Activated gamma-delta T cell treated with anti-CD3 and anti-CD28 coated beads, Interleukin-2, amount 50 U/mL, for 16 hours (primary cell): Measurements from ENCODE around the gene NPY4R2.
"Not testable (repeated sequence)": the region's sequence is repeated elsewhere in the genome, so short reads cannot be mapped to it uniquely, and the experiment has no call there.

Source experiments
- DNase-seq: peaks from one replicate; pipeline ENCODE4 v3.0.0-alpha.2; 2020; ENCODE audit warnings: low read depth

The NPY4R2 gene, protein sequence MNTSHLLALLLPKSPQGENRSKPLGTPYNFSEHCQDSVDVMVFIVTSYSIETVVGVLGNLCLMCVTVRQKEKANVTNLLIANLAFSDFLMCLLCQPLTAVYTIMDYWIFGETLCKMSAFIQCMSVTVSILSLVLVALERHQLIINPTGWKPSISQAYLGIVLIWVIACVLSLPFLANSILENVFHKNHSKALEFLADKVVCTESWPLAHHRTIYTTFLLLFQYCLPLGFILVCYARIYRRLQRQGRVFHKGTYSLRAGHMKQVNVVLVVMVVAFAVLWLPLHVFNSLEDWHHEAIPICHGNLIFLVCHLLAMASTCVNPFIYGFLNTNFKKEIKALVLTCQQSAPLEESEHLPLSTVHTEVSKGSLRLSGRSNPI

DNA sequence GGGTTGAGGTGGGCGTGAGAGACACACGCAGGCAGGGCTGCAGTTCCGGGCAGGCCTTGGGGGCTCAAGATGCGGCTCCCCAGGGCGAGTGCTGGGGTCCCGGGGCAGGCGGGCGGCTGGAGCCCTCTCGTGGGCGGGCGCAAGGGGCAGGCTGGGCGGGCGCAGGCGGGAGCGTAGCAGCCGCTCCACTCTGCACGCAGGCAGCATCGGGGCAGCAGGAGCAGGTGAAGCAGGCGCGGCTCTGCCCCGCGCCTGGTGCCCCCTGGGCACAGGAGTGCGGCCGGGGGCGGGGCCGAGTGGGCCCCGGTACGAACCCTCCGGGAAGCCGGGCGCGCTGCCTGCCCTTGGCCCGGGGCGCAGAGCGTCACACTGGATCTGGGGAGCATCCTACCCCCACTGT lies at the start of gene NPY4R2:
Gene NPY4R2, plus strand, starts transcription at position 188 of the 400 bp plus-strand sequence. CDS start 3,326 bp downstream, outside the sequence.
- DNase-seq, result not testable (repeated sequence)

DNA sequence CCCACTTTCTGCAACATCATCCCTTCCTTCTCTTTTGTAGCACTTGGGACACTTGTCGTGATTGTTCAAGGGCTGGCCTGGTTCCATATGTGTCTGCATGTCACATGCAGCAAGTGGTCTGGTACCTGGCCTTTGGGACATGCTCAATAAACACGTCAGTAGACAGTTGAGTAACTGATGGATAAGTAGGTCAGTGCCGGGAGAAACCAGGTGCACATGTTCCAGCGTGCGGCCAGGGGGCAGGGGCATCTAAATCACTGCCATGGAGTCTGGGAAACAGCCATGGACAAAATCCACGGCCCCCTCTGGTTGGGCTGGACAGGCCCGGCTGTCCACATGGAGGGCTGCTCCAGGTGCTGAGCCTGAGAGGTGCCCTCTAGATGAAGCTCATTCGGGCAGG lies 47.6 kb upstream of the NPY4R2 start:
- not testable (repeated sequence) for DNase-seq

DNA sequence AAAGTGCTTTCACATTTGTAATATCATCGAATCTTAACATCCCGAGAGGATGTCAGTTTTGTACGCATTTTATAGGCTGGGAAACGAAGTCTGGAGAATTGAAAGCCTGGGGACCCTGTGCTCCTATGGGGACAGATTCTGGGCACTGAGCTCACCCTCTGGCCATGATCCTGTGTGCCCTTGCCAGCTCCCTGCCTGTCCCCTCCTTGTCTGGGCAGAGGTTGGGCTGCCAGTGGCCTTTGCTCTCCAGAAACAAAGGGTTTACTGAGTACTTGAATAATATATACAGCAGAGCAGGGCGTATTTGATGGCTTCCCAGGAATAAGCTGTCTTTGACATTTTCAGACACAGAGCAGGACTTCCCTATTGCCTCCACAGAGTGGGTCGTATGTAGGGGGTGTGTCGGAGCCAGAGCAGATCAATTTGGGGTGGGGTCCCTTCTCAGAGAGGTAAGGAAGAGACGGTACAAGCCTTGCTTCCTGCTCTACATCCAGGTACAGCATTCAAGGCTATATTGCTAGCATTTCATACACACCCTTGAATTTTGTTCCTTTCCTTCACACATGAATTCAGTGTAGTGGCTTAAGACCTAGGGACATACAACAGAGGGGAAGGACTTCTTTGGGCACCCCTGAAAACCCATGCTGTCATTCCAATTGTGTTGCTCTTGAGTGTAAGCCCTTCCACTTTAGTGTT lies 46.8 kb upstream of the NPY4R2 start:
- not testable (repeated sequence) for DNase-seq

DNA sequence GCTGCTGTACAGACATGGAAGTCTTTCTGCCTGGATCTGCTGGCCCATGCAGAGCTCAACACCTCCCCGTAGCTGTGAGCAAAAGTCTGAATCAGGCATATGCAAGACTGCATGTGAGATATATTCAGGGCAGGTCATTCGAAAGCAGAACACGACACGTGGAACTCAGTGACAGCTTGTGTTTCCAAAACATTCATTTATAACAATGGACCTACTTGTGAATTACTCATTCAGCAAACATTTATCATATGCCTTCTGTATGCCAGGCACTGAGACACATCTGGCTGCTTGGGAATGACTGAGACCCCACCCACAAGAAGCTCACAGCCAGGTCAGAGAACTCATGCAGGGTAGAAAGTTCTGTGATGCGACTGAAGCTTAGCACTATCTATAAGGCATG lies 46.2 kb upstream of the NPY4R2 start:
- not testable (repeated sequence) for DNase-seq

DNA sequence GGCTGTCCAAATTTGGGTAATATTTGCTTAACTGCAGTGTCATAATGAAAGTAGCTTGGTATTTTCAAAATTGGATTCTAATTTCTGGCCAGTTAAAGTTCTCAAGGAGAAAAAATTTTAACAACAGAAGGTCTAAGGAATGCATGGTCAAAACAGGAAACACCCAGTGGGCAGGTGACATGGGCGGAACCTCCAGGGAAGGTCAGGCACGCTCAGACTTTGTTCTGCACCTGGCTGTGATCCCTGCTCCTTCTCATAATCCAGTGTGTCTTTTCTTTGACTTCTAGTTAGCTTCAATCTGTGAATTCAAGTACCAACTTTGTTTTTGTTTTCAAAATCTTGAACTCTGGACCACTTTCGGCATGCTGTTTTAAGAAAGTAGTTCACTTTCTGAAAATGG lies 34.2 kb upstream of the NPY4R2 start:
- not testable (repeated sequence) for DNase-seq

DNA sequence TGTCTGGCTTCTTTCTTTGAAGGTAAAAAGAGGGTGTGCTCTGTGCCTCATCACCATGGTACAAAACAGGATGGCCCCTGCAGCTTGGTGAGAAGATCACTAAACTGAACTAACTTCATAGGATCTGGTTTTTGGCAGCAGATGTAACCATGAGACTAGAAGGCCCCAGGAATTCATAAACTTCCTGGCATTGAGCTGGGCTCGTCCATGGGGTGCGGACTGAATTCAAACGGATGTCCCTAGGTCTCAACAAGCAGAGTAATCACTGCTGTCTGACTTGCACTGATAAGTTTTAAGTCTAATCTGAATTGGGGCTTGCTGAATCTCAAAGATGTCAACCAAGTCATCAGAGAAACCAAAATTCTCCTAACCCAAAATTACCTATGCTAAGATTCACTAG lies 33.5 kb upstream of the NPY4R2 start:
- not testable (repeated sequence) for DNase-seq

DNA sequence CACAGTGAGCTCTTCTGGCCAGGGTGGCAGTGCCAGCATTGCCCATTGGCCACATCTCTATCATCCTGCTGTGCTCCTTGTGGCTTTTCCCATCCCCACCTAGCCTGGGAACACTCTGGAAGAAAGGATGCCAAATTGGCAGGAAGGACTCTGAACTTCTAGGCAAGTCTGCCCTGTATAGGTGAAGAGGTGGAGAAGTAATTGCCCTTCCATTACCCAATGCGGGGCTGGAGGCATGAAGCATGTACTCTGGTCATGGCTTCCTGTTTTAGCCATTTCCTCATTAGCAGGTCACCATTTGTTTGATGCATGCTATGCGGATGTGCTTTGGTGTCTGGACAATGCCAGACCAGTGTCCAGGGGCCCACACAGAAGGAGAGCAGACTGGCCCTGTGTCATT lies 32.1 kb upstream of the NPY4R2 start:
- not testable (repeated sequence) for DNase-seq

DNA sequence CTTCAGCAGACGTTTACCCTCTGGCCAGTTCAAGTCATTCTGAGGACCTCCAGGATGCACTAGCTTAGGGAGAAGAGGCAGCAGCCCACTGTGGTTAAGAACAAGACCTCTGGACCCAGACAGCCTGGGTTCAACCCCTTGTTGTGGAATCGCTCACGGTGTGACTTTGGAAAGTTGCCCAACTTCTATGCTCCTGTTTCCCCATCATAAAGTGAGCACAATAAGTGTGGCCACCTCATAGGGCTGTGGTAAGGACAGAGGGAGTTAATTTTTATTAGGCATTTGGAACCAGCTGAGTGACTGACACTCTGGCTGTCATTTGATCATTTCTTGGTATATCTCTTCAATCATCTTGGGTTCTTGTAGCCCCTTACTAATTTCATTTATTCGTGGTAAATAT lies 31.6 kb upstream of the NPY4R2 start:
- not testable (repeated sequence) for DNase-seq

DNA sequence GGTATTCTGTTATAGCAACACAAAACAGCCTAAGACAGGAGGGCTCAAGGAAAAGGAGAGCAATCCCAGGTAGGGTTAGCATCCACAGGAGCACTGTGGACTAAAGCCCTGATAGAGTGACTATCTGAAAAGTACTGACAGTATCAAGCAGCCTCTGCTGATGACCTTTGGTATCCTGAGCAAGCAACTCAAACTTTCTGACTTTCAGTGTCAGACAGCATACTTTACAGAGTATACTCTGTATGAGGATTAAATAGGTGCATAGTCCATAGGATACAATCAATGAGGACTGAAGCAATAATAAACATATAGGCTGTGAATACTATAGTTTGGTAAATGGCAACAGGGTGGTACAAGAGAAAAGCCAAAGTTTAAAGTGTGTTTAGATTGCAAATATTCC lies 27.7 kb upstream of the NPY4R2 start:
- not testable (repeated sequence) for DNase-seq

DNA sequence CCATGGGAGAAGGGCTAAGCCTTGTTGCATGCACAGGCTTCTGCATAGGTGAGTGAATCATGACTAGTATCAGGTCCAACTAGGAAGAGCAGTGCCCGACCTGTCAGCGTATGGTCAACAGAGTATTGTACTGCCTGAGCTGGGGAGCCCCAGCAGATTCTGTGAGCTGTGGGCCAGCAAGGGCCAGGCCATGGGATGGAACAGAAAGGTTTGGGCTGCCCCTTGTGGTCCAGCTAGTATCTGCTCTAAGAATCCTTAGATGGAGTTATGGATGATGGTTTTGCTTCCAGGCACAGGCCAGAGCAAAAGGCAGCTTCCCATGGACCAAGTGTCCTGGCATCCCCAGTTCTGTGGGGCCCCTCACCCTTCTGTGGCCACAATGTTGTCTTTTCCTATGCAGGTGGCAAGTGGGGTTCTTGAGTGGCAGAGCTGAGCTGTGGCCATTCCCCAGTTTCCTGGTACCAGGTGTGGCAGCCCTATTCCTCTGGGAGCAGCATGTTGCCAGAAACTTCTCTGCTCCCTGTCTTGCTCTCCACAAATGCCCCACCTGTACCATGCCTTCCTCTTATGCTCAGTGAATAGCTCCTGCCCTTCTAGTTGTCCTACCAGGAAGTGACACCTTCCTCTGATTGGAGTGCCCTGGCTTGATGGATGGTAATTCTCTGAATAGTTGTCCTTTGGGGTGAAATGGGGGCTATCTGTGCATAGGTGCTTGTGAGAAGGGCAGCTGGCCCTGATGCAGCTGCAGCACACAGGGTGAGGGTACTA lies 25.8 kb upstream of the NPY4R2 start:
- not testable (repeated sequence) for DNase-seq

DNA sequence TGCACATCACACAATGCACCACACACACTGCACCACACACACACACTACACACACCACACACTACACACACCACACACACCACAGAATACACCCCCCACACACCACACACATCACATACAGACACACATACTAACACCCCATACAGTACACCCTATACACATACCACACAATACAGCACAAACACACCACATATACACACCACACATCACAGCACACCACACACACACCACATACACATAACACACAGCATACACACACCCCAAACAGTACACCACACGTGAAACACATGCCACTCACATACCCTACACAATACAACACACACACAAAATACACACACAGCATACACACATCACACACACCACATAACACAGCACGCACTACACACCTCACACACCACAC lies 23.9 kb upstream of the NPY4R2 start:
- DNase-seq, result not testable (repeated sequence)

DNA sequence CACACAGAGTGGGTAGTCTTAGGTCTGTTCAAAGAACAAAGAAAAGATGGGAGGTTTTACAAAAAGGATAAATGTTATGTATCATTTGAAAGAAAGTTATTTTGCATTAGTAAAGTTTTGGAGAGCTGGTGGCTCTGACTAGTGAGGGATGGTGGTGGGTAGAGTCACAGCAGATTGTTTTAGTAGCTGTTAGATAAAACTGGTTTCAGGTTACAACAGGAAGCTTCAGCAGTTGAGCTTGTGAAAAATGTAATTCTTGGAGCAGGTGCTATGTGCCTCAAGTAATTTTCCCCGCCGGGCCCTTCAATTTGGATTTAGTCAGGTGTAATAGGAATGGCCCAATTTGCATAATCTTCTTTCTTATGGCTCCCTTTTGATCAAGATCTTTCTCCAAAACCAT lies 20.6 kb upstream of the NPY4R2 start:
- DNase-seq, result not testable (repeated sequence)

DNA sequence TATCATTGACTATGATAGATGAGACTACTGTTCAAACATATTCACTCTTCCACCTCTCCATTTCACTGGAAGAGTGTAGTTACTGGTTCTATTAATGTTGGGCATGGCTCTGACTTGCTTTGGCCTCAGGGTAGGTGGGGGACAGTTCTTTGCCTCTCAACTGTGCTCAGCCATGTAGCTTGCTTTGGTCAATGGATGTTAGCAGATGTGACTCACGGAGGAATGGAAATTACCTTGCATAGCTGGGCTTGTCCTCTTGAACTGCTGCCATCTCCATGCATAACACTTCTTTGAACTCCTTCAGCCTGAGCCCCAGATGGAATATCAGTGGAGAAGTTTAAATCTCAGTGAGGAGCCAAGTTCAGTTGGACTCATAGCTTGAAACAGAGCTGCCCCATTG lies 9.1 kb upstream of the NPY4R2 start:
- not testable (repeated sequence) for DNase-seq

DNA sequence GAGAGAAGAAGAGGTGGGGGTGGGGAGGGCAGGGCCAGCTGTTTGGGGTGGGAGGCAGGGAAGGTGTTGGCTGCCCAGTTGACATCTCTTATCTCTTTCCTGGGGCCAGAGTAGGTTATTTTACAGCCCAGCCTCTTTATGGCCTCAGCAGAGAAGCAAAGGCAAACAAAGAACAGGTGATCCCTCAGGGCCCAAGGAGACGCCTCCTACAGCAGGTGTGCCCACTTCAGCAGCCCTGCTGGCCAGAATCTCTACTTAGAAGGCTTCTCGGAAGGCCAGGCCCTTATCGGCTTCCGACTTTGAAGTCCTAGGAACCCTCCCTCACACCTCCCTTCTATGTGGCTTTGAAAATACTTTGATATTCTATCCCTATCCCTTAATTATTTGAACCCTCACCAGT lies 8.0 kb upstream of the NPY4R2 start:
- not testable (repeated sequence) for DNase-seq

DNA sequence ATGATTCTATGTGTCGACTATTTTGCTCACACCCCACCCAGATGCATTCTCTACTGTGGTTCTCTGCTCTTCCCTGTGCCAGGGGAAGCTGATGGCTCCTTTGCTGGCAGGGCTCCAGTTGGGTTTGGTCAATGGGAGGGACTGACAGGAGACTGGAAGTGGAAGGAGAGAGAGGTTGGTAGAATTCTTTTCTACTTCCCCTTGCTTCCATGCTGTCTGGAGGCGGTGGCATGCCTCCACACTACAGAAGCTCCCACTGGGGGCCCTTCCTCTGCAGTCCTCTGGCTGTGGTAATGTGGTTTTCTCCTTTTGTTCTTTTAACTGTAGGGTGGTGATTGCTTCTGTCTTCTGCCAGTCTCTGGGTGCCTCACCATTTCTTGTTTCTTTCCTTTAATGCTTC lies 4.4 kb upstream of the NPY4R2 start:
- DNase-seq, result not testable (repeated sequence)

DNA sequence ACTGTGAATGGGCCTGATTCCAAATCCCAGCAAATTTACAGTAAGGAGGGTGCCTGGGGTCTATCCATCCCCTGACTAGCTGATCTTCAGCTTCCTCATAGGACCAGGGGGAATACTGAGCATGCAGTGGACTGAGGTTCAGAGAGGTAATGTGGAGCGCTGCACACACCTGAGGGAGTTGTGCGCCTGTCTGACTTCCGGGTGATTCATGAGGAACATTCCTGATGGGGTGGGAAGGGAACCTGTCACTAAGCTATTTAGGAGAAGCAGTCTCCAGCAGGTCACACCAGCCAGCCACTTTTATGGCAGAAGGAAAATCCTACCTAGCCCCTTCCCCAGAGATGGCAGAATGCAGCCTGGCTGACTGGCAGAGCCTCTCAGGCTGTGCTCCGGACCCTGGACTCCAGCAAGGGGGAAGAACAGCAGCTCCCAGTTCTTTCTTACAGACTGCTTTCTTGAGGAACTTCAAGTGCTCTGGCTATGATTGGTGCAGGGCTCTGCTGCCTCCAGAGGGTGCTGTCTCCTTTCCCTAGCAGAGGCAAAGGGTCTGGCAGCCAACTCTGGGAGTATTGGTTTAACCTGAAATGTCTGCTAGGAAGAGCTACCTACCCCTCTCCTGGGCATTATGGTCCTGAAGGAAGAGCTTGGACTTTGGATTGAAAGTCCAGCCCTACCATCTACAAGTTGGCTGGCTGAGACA lies 2.5 kb upstream of the NPY4R2 start:
- not testable (repeated sequence) for DNase-seq

DNA sequence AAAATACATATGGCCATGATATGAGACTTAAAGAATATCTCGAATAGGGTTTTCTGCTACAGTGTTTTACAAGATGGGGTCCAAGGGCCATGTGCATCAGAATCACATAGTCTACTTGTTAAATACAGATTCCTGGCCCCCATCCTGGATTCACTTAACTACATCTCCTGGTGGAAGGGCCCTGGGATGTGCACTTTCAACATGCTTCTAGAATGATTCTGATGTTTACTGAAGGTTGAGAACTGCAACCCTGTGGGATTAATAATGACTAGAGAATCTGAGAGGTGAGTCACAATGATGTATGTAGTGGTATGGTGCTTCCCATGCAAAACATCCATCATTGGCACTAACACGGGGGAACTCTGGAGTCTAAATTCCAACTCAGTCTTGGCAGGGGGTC lies 2.1 kb downstream of the NPY4R2 start:
- DNase-seq, result not testable (repeated sequence)

DNA sequence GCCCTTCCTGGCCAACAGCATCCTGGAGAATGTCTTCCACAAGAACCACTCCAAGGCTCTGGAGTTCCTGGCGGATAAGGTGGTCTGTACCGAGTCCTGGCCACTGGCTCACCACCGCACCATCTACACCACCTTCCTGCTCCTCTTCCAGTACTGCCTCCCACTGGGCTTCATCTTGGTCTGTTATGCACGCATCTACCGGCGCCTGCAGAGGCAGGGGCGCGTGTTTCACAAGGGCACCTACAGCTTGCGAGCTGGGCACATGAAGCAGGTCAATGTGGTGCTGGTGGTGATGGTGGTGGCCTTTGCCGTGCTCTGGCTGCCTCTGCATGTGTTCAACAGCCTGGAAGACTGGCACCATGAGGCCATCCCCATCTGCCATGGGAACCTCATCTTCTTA lies 4.0 kb downstream of the NPY4R2 start:
- not testable (repeated sequence) for DNase-seq

DNA sequence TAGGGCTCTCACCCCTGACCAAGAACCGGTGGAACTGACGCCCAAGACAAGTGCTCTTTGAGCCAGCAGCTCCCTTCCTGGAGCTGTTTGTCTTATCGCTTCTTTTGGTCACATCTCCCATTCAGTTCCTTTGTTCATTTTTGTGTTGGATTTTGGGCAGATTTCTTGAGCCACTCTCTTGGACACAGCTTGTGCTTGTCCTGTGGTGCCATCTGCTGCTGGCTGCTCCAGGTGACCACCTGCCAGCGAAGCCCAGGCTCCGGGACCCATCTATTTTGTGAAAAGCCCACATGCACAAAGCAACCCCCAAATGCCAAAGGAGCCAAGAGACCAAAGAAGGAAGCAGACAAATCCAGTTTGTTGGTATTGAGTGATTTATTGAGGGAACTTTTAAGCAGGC lies 6.2 kb downstream of the NPY4R2 start:
- DNase-seq, result not testable (repeated sequence)

DNA sequence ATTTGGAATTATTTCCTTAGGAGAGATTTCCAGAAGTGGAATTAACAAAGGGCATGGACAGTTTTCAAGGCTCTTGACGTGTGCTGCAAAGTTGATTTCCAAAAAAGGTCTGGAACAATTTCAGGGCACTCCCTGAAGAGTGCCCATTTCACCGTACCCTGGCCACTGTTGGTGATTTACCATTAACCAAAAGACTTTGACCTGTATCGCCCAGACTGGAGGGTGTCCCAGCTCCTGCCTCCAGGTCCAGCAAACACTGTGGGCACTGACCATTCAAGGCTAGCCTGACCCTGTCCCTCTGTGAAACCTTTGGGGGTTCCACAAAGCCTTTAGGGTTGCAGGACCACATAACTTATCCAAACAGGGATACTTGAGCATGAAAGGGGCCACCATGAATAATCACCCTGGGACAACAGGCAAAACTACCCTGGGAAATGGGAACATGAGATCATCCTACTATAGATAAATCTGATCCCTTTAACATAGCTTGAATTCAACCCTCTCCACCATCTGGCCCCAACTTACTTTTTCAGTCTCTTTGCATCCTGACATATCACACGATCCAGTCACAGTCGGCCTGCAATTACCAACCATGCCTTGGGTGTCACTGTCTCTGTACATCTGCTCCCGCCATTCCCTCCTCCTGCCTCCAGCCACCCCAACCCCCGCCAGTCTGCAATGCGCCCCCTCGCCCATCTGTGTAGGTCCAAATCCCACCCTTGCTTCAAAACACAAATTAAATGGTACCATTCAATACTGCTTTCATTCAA lies 8.9 kb downstream of the NPY4R2 start:
- DNase-seq, result not testable (repeated sequence)

DNA sequence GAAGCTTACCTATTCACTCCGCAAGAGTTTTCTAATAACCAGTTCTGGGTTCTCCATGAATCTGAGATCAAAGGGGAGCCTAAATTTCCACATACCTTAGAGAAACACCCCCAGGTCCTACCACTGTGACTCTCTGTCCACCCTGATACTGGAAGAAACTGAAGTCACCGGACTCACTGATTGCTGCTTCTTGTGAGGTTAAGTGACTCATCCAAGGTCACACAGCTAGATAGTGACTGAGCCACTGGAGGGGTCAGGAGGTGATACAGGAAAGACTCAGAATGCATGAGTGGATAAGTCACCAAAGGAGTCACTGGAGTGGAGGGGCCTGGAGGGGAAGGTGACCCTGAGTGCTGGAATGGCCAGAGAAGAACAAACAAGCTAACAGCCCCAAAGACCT lies 9.8 kb downstream of the NPY4R2 start:
- not testable (repeated sequence) for DNase-seq
